Progenitor cell of endocrine pancreas (in vitro differentiated cells): ENCODE data around the gene TRIM68. TPM values are rescaled to one million over a fixed set of nuclear protein-coding genes. Genes with fewer than 3 reads are reported as not detected.

ENCODE experiments used
- DNase-seq: peaks from one replicate; pipeline ENCODE4 v3.0.0; 2021; ENCODE audit warnings: low spot score; ENCODE audit not compliant: unreplicated experiment
- H3K27ac Mint-ChIP-seq: 2 replicates; pipeline ENCODE4 v1.8.0; 2021; ENCODE audit warnings: mild to moderate bottlenecking, moderate library complexity, mixed read lengths
- H3K27me3 Mint-ChIP-seq: 2 replicates; pipeline ENCODE4 v1.8.0; 2021; ENCODE audit warnings: mixed read lengths
- H3K36me3 Mint-ChIP-seq: 2 replicates; pipeline ENCODE4 v1.8.0; 2022; ENCODE audit warnings: mixed read lengths; ENCODE audit not compliant: insufficient read depth
- H3K4me1 Mint-ChIP-seq: 2 replicates; pipeline ENCODE4 v1.8.0; 2021; ENCODE audit warnings: low read depth, mixed read lengths
- H3K4me3 Mint-ChIP-seq: 2 replicates; pipeline ENCODE4 v1.8.0; 2021; ENCODE audit warnings: low read depth, mild to moderate bottlenecking, moderate library complexity, mixed read lengths
- H3K9me3 Mint-ChIP-seq: 2 replicates; pipeline ENCODE4 v1.8.0; 2021; ENCODE audit warnings: low read depth, mixed read lengths
- CTCF ChIP-seq: fragments of 200-600 bp; sonication (generic); IDR thresholded peaks from one replicate; pipeline ENCODE4 v1.5.0; 2021; ENCODE audit warnings: antibody characterized with exemption, mild to moderate bottlenecking; ENCODE audit not compliant: unreplicated experiment
- total RNA-seq: library from RNA; stranded (reverse); gene quantifications from 2 replicates; pipeline ENCODE4 v1.2.1, GENCODE V29; 2021

Gene TRIM68
- total RNA-seq, 1 donor from 2014 or later = 18.7 TPM

- no peak for TF ChIP-seq CTCF
- Mint-ChIP-seq H3K4me3 (no peak overlapping the region), H3K36me3 (peaks cover 3% of the 10 kb centered on the region), H3K4me1 (peaks cover 22% of the 10 kb centered on the region), H3K9me3 (peaks cover 16% of the 10 kb centered on the region), H3K27ac (peak overlapping the region; percentile 11), H3K27me3 (no peaks in the 10 kb centered on the region)
- no peak for DNase-seq
Measured at GRCh38 chr11:4560467-4560866, 47.6 kb downstream of the TRIM68 start.

- H3K27me3 Mint-ChIP-seq = no peaks in the 10 kb centered on the region
- H3K4me3 Mint-ChIP-seq = no peak overlapping the region
- H3K4me1 Mint-ChIP-seq = peaks cover 22% of the 10 kb centered on the region
- peaks cover 3% of the 10 kb centered on the region for H3K36me3 Mint-ChIP-seq
- peaks cover 16% of the 10 kb centered on the region for H3K9me3 Mint-ChIP-seq
- H3K27ac Mint-ChIP-seq = peak overlapping the region; percentile 63
- no peak for TF ChIP-seq CTCF
- no peak for DNase-seq
Measured at GRCh38 chr11:4559527-4560440, 48.2 kb downstream of the TRIM68 start.

GRCh38 chr11:4551346-4551979 is 56.6 kb downstream of the TRIM68 start:
- H3K4me1 Mint-ChIP-seq = no peaks in the 10 kb centered on the region
- TF ChIP-seq CTCF = peak; percentile 40
- H3K36me3 Mint-ChIP-seq = no peaks in the 10 kb centered on the region
- peaks cover 8% of the 10 kb centered on the region for H3K9me3 Mint-ChIP-seq
- H3K27ac Mint-ChIP-seq = no peak overlapping the region
- H3K4me3 Mint-ChIP-seq = no peak overlapping the region
- no peak for DNase-seq
- no peaks in the 10 kb centered on the region for H3K27me3 Mint-ChIP-seq

Other genes with a start within 250 kb of the TRIM68 start
- not detected in 2 replicates for gene OR52B4, start 239.8 kb downstream of the TRIM68 start, total RNA-seq
- 11.4 and 11.9 TPM in 2 replicates for gene TRIM21, start 214.5 kb downstream of the TRIM68 start, total RNA-seq
- not detected in 2 replicates for gene OR52K2, start 158.9 kb downstream of the TRIM68 start, total RNA-seq
- gene OR52K1, start 125.6 kb downstream of the TRIM68 start, total RNA-seq = not detected in 2 replicates
- not detected in 2 replicates for gene OR52M1, start 63.0 kb downstream of the TRIM68 start, total RNA-seq
- not detected in 2 replicates for gene OR52I2, start 26.5 kb downstream of the TRIM68 start, total RNA-seq
- not detected in 2 replicates for gene OR52I1, start 14.2 kb downstream of the TRIM68 start, total RNA-seq
- not detected in 2 replicates for gene OR51D1, start 29.2 kb upstream of the TRIM68 start, total RNA-seq
- gene OR51E1, start 35.8 kb upstream of the TRIM68 start, total RNA-seq = 0.11 and 0.14 TPM in 2 replicates
- not detected in 2 replicates for gene OR51E2, start 89.6 kb upstream of the TRIM68 start, total RNA-seq
- not detected in 2 replicates for gene MMP26, start 96.6 kb upstream of the TRIM68 start, total RNA-seq
- not detected in 2 replicates for gene OR51F1, start 161.7 kb upstream of the TRIM68 start, total RNA-seq
- not detected in 2 replicates for gene OR52R1, start 196.1 kb upstream of the TRIM68 start, total RNA-seq
- not detected in 2 replicates for gene OR51F2, start 213.1 kb upstream of the TRIM68 start, total RNA-seq
- gene OR51S1, start 241.0 kb upstream of the TRIM68 start, total RNA-seq = not detected in 2 replicates